EL (cell line): ENCODE measurements around the gene PRPF31.
A peak's percentile ranks its signal among the peaks of the same experiment; 100 is the strongest.
"Not testable (repeated sequence)": the region's sequence is repeated elsewhere in the genome, so short reads cannot be mapped to it uniquely, and the experiment has no call there.

Experiments
- DNase-seq: peaks from one replicate; pipeline ENCODE4 v3.0.0-alpha.2; 2016

The PRPF31 gene

DNA sequence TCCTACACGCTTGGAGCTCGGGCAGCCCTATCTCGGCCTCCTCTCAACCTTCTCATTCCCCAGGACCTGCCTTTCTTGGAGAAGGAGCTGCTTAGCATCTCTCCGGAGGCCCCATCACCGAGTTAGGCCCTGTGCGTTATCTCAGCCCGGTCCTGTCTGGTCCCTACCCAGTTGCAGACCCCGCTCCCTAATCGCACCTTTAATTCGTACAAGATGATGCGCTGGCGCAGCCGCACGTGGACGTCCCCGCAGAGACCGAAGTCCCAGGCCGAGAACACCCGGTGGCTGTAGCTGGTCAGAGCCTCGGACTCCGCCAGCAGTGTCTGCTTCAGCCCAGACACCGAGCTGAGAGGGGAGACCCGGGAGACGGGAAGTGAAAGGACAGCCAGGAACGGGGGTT, 49.7 kb downstream of the PRPF31 start:
- DNase-seq: no peak

DNA sequence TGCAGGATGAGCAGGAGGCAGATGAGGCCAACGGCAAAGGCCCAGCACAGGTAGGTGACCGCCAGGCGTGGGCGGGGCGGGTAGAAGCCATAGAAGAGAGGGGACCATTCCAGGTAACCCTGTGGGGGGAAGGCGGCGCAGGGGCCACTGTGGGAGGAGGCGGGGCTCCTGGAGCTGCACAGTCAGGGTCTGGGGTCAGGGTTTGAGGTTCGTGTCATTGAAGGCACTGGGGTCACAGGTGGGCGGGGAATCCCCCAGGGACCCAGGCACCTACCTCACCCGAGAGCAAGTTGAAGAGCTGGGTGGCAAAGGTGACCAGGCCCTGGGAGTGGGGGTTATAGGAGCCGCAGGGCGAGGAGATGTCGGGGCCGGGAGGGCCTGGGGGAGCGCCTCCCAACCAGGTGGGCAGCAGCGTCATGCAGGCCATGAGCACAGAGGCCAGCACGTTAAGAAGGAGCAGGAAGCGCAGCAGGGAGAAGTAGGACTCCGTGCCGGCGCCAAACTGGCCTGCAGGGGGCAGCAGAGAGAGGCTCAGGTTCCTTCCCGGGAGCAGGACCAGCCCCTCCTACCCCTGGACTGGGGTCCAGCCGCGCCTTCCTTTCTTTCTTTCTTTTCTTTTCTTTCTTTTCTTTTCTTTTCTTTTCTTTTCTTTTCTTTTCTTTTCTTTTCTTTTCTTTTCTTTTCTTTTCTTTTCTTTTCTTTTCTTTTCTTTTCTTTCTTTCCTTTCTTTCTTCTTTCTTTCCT, 52.8 kb downstream of the PRPF31 start:
- peak; percentile 83 for DNase-seq

DNA sequence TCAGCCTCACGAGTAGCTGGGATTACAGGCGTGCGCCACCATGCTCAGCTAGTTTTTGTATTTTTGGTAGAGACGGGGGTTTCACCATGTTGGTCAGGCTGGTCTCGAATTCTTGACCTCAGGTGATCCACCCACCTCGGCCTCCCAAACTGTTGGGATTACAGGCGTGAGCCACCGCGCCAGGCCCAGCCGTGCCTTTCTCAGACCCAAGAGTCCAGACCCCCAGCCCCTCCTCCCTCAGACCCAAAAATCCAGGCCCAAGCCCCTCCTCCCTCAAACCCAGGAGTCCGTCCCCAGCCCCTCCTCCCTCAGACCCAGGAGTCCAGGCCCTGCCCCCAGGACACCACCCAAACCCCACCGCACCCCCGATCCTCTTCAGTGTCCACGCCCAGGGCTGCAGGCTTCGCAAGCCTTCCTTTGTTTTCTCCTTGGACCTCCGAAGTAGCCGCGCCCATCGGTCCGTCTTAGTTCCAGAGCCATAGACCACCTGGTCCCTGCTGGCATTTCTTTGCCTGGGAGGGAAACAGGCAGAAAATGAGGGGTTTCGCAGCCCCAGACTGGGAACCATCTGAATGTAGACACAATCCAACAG, 53.7 kb downstream of the PRPF31 start:
- no peak for DNase-seq

DNA sequence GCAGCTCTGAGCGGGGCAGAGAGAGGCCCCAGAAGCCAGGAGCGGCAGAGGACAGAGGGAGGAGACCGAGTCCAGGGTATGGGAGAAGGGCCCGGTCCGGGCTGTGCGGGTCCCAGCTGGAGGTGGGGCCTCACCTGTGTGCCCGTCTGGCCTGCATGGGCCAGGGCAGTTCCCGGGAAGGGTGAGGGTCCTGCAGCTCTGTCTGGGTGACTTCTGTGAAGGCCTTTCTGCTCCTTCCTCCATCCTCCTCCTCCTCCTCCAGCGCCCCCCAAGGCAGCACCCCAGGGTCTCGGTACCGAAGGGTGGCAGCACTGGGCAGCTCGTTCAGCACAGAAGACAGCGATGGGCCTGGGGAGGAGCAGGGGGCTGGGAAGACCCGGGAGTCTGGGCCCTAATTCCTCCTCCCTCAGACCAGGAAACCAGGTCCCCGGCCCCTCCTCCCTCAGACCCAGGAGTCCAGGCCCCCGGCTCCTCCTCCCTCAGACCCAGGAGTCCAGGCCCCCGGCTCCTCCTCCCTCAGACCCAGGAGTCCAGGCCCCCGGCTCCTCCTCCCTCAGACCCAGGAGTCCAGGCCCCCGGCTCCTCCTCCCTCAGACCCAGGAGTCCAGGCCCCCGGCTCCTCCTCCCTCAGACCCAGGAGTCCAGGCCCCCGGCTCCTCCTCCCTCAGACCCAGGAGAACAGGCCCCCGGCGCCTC, 56.3 kb downstream of the PRPF31 start:
- DNase-seq: not testable (repeated sequence)

DNA sequence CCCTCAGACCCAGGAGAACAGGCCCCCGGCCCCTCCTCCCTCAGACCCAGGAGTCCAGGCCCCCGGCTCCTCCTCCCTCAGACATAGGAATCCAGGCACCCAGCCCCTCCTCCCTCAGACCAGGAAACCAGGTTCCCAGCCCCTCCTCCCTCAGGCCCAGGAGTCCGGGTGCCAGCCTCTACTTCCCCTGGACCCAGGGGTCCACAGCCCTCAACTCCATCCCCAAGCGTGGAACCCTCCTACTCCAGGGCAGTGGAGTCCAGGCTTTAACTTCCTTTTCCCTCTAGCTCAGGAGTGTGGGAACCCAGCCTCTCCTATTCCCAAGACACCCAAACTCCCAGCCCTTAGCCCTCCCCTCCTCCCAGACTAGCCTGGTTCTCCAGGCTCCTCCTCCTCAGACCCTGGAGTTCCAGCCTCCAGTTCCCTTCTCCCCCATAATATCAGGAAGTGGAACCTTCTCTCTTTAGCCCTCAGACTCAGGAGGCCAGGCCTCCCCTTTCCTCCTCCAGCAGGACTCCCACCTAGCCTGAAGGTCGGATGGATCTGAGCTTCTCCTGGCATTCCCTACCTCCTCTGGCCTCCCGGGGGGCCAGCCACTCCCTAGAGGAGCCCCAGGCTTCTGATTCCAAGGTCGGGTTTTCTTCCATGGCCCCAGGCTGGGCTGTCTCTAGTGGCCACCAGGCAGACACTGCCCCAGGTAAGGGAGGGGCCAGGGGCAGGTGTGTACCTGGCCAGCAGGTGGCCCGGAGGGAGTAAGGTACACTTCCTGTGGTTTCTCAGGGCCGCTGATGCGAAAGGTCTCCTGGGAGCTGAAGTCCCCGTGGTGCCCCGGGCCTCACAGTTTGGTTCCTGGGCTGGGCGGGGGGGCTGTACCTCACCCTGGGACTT, 57.2 kb downstream of the PRPF31 start, which contains the start of gene TMC4:
Gene TMC4, minus strand, starts transcription at position 690 of the 888 bp plus-strand sequence. Its CDS starts 43 bp downstream, at position 647.
- peak; percentile 53 for DNase-seq

DNA sequence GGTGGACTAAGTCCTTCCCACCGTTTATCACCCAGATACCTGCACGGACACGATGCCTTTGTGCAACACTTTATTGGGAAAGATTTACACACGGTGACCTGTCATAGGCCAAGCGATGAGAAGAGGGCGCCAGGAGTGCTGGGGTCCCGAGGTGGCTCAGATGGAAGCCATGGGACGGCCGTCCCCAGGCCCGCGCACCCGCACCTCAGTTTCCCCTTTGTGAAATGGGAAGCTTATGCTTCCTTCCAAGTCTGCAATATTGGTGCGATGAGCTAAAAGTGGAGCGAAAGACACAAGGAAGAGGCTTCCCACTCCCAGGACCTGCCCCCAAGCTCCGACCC, 57.8 kb downstream of the PRPF31 start:
- no peak for DNase-seq

DNA sequence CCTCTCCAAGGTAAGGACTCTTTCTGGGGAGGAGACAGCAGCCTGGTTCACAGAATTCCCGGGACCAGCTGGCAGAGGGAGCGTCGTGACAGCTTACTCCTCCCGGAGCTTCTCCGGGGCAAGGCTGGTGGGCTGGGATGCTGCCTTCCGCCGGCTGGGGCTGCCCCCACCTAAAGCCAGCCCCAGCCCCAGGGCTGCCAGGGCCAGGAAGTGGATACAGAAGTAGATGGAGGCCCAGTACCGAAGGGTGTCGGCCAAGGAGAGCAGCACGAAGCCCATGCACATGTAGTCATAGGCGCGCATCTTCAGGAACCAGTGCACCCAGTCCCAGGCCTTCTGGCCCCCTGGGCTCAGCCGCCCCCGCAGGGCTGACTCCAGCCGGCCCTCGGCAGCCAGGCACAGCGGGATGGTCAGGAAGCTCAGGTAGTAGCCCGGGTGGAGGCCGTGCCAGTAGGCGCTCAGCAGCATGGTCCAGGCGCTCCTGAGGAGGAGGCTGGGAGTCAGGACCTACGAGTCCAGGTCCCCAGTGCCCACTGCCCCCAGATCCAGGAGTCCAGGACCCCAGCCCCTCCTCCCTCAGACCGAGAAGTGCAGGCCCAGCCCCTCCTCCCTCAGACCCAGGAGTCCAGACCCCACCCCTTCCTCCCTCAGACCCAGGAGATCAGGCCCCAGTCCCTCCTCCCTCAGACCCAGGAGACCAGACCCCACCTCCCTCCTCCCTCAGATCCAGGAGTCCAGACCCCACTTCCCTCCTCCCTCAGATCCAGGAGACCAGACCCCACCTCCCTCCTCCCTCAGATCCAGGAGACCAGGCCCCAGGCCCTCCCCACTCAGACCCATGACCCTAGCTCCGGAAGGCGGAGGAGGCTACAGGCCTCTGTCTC, 58.6 kb downstream of the PRPF31 start:
- no peak for DNase-seq

DNA sequence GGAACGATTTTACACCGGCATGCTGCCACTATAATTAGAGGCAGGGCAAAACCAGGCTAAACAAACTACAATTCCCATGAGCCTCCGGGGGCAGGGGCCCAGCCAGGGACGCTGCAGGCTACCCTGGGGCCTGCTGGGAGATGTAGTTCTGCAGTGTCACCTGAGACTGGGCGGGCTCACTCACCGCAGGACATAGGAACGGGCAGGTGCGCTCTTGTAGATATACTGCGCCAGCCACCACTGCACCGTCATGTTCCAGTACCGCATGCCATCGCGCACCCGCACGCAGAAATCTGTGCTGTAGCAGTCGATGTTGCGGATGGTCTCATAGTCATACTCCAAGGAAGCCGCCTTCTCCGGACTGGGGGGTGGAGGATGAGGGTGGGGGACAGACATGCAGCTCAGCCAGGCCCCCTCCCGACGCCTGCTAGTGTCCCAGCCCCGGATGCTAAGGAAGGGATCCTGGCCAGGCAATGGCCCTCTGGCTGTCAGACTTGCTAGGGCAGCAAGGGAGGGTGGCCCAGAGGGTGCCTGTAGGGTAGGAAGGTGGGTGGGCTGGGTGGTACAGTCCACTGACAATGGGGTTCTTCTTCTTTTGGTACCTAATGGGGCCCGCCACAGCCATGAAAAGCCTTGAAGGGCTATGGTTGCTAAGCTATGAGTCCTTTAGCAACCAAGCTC, 63.2 kb downstream of the PRPF31 start:
- DNase-seq: no peak

DNA sequence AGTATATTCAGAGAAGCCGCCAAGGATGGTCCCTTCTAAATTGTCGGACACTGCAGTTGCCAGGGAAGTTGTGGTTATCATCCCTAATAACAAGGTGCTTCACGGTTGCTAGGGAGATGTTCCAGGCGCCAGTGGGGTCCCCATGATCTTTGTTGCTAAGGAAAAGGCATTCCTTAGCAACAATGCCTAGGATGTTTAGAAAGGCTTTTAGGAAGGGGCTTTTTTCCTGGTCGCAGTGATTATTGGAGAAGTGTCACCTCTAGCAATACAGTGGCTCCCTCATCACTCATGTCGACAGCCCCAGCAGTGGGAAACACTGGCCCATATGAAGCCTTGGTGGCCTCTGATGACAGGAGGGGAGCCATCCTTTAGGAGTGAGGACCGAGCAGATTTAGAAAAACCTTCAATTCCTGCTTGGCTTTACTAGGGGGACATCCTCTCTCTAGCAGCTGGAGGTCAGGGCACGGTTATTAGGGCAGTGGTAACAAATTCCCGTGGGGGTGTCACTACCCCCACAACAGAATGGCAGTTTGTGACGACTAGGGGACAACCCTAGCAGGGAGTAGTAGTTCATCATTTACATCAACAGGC, 63.8 kb downstream of the PRPF31 start:
- DNase-seq: no peak

DNA sequence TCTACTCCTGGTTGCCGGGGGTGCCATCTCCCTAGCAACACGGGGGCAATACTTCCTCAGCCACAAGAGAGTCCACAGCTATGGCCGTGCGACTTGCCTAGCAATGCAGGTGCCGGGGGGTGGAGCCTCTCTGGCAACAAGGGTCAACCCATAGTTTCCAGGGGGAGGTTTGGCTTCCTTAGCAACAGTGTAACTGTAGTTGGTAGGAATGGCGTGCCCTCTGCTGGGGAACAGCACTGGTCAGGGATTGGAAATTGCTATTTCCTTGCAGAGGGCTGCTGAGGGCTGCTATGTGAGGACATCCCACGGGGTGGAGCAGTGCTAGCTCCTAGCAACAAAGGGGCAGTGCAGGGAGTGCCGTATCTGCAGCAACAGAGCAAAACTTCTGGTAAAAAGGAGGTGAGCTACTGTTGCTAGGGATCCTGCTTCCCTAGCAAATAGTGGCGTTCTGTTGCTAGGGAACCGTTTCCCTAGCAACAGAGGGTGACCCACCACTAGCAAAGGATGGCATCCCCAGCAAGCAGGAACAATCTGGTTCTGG, 64.4 kb downstream of the PRPF31 start:
- DNase-seq: no peak

DNA sequence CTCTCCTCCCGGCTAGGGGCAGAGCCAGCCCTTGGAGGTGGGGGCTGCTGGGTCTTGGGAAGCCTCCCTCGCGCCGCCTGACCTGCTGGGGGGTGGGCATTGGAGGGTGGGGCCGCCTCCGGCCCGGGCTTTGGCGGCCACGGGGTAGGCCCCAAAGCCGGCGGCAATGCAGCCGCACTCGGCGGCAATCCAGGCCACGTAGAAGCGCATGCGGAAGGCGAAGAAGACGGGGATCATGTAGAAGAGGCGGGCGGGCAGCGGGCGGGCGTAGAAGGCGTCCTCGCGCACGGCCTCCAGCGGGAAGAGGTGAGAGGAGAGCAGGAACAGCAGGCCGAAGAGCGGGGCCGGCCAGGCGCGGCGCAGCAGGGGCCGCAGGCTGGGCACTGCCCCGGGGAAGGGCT, 65.1 kb downstream of the PRPF31 start:
- no peak for DNase-seq
